Measurements from ENCODE around the gene STXBP5L. TPM values are rescaled to one million over a fixed set of nuclear protein-coding genes. Genes with fewer than 3 reads are reported as not detected.
"Not testable (repeated sequence)": the region's sequence is repeated elsewhere in the genome, so short reads cannot be mapped to it uniquely, and the experiment has no call there.

STXBP5L gene
- total RNA-seq, 2 experiments from 2014 or later: not detected

DNA sequence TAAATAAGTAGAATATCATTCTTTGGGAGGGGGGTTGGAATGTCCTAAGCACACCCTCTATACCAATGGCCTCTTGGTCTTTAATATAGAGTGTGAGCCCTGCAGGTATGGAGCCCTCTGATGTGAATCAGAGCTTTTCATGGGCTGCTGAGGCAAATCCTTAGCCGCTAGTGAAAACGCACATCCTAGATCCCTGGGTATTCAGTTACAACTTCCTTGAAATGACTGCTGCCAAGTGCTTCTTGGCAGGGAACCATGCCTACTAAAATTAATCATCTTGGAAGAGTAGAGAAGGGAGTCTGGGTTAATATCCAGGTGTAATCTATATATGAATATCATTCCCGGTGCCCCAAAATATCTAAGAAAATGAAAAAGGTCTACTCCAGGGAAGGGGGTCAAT is 528.6 kb downstream of the STXBP5L start:
- ChIA-PET CTCF (no interaction called here), POLR2A (no interaction called here)
- H3K4me1 Mint-ChIP-seq (ENCODE audit: low read depth): peaks cover 16% of the 10 kb centered on the region
- H3K4me3 ChIP-seq (ENCODE audit: low read length): no peak overlapping the region
- no peaks in the 10 kb centered on the region for H3K9me3 Mint-ChIP-seq
- no peak for DNase-seq
- no peak overlapping the region for H3K4me3 Mint-ChIP-seq
- no peak overlapping the region for H3K27ac ChIP-seq (ENCODE audit: low read depth in 1 of 2, low read length in 2 of 2)
- no peak overlapping the region for H3K27ac Mint-ChIP-seq
- H3K9me3 ChIP-seq (ENCODE audit: control insufficient read depth in 1 of 2, insufficient read depth in 1 of 2, low read length in 2 of 2): no peaks in the 10 kb centered on the region
- no peak for ATAC-seq (ENCODE audit: poor library complexity)
- no peaks in the 10 kb centered on the region for H3K27me3 Mint-ChIP-seq
- H3K27me3 ChIP-seq (ENCODE audit: control insufficient read depth in 1 of 2, insufficient read depth in 2 of 2, low read length in 2 of 2): no peaks in the 10 kb centered on the region
- no peaks in the 10 kb centered on the region for H3K36me3 Mint-ChIP-seq (ENCODE audit: low read depth)
- TF ChIP-seq, protein P1, sequence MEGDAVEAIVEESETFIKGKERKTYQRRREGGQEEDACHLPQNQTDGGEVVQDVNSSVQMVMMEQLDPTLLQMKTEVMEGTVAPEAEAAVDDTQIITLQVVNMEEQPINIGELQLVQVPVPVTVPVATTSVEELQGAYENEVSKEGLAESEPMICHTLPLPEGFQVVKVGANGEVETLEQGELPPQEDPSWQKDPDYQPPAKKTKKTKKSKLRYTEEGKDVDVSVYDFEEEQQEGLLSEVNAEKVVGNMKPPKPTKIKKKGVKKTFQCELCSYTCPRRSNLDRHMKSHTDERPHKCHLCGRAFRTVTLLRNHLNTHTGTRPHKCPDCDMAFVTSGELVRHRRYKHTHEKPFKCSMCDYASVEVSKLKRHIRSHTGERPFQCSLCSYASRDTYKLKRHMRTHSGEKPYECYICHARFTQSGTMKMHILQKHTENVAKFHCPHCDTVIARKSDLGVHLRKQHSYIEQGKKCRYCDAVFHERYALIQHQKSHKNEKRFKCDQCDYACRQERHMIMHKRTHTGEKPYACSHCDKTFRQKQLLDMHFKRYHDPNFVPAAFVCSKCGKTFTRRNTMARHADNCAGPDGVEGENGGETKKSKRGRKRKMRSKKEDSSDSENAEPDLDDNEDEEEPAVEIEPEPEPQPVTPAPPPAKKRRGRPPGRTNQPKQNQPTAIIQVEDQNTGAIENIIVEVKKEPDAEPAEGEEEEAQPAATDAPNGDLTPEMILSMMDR (IDR thresholded peaks at IDR 0.05): no peak
- intact Hi-C loops (cut with DNase I, micrococcal nuclease): no loop called here
- H3K4me1 ChIP-seq (ENCODE audit: insufficient read depth, low read length): peaks cover 4% of the 10 kb centered on the region
- no peaks in the 10 kb centered on the region for H3K36me3 ChIP-seq (ENCODE audit: insufficient read depth, low read length)

DNA sequence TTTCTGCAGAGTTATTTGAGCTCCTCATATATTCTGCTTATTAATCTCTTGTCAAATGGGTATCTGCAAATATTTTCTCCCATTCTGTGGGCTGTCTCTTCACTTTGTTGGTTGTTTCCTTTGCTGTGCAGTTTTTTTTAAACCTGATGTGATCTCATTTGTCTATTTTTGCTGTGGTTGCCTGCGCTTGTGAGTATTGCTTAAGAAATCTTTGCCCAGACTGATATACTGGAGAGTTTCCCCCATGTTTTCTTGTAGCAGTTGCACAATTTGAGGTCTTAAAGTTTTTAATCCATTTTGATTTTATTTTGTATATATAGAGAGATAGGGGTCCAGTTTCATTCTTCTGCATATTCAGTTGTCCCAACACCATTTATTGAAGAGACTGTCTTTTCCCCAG is 535.5 kb downstream of the STXBP5L start:
- no peaks in the 10 kb centered on the region for H3K4me1 Mint-ChIP-seq (ENCODE audit: low read depth)
- POLR2A ChIA-PET: no interaction called here
- Histone ChIP-seq H3K27me3 (ENCODE audit: control insufficient read depth in 1 of 2, insufficient read depth in 2 of 2, low read length in 2 of 2) (no peaks in the 10 kb centered on the region), H3K36me3 (ENCODE audit: insufficient read depth, low read length) (no peaks in the 10 kb centered on the region), H3K4me3 (ENCODE audit: low read length) (no peak overlapping the region), H3K9me3 (ENCODE audit: control insufficient read depth in 1 of 2, insufficient read depth in 1 of 2, low read length in 2 of 2) (no peaks in the 10 kb centered on the region), H3K27ac (ENCODE audit: low read depth in 1 of 2, low read length in 2 of 2) (no peak overlapping the region), H3K4me1 (ENCODE audit: insufficient read depth, low read length) (no peaks in the 10 kb centered on the region)
- TF ChIP-seq, protein P1 (IDR thresholded peaks at IDR 0.05): no peak
- H3K27me3 Mint-ChIP-seq: no peaks in the 10 kb centered on the region
- CTCF ChIA-PET: no interaction called here
- DNase-seq (no peak), ATAC-seq (ENCODE audit: poor library complexity) (no peak)
- intact Hi-C loops (cut with DNase I, micrococcal nuclease): no loop called here
- H3K27ac Mint-ChIP-seq: no peak overlapping the region
- no peaks in the 10 kb centered on the region for H3K9me3 Mint-ChIP-seq
- no peak overlapping the region for H3K4me3 Mint-ChIP-seq
- H3K36me3 Mint-ChIP-seq (ENCODE audit: low read depth): no peaks in the 10 kb centered on the region

DNA sequence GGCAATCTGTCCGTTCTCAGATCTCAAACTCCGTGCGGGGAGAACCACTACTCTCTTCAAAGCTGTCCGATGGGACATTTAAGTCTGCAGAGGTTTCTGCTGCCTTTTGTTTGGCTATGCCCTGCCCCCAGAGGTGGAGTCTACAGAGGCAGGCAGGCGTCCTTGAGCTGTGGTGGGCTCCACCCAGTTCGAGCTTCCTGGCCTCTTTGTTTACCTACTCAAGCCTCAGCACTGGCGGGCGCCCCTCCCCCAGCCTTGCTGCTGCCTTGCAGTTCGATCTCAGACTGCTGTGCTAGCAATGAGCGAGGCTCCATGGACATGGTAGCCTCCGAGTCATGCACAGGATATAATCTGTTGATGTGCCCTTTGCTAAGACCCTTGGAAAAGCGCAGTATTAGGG is 543.7 kb downstream of the STXBP5L start:
- POLR2A ChIA-PET; H3K9me3 ChIP-seq (ENCODE audit: control insufficient read depth in 1 of 2, insufficient read depth in 1 of 2, low read length in 2 of 2); H3K27me3 ChIP-seq (ENCODE audit: control insufficient read depth in 1 of 2, insufficient read depth in 2 of 2, low read length in 2 of 2); H3K4me1 Mint-ChIP-seq (ENCODE audit: low read depth); DNase-seq; H3K4me1 ChIP-seq (ENCODE audit: insufficient read depth, low read length); H3K4me3 ChIP-seq (ENCODE audit: low read length); H3K9me3 Mint-ChIP-seq; H3K36me3 ChIP-seq (ENCODE audit: insufficient read depth, low read length); H3K27ac Mint-ChIP-seq; H3K27ac ChIP-seq (ENCODE audit: low read depth in 1 of 2, low read length in 2 of 2); H3K4me3 Mint-ChIP-seq; CTCF ChIA-PET; H3K27me3 Mint-ChIP-seq; H3K36me3 Mint-ChIP-seq (ENCODE audit: low read depth); intact Hi-C loops (cut with DNase I, micrococcal nuclease); ATAC-seq (ENCODE audit: poor library complexity): not testable (repeated sequence)

DNA sequence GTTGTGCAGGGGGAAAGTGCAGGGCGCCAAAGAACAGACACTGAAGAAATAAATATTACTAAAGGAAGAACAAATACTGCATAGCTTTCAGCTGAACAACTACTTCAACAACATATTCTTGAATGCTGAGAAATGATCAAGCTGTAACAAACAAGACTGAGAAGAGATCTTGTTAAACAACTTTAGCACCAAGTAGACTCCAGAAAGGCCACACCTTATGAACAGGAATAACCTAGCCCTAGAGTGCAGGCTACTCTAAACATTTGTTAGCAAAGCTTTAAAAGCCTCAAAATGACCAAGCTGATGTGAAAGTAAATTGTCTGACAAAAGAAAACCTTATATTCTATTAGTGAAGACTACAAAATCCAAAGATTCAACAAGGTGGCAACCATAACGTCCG is 554.6 kb downstream of the STXBP5L start:
- intact Hi-C loops (cut with DNase I, micrococcal nuclease): no loop called here
- H3K27ac Mint-ChIP-seq: no peak overlapping the region
- ATAC-seq (ENCODE audit: poor library complexity): no peak
- H3K36me3 Mint-ChIP-seq (ENCODE audit: low read depth): no peaks in the 10 kb centered on the region
- no peaks in the 10 kb centered on the region for H3K4me1 ChIP-seq (ENCODE audit: insufficient read depth, low read length)
- H3K4me3 Mint-ChIP-seq: no peak overlapping the region
- no peak overlapping the region for H3K4me3 ChIP-seq (ENCODE audit: low read length)
- TF ChIP-seq, protein P1 (IDR thresholded peaks at IDR 0.05): no peak
- POLR2A ChIA-PET: interaction anchor here (0.7 kb wide), 1 partner anchor 30 kb away, joined by 3 read pairs; no protein-coding TSS in a partner anchor
- no peak for DNase-seq
- H3K27me3 ChIP-seq (ENCODE audit: control insufficient read depth in 1 of 2, insufficient read depth in 2 of 2, low read length in 2 of 2): no peaks in the 10 kb centered on the region
- H3K4me1 Mint-ChIP-seq (ENCODE audit: low read depth): no peaks in the 10 kb centered on the region
- CTCF ChIA-PET: interaction anchor here (0.6 kb wide), 1 partner anchor 865 kb away, joined by 3 read pairs; no protein-coding TSS in a partner anchor
- H3K9me3 Mint-ChIP-seq: no peaks in the 10 kb centered on the region
- H3K27ac ChIP-seq (ENCODE audit: low read depth in 1 of 2, low read length in 2 of 2): no peak overlapping the region
- H3K9me3 ChIP-seq (ENCODE audit: control insufficient read depth in 1 of 2, insufficient read depth in 1 of 2, low read length in 2 of 2): no peaks in the 10 kb centered on the region
- no peaks in the 10 kb centered on the region for H3K36me3 ChIP-seq (ENCODE audit: insufficient read depth, low read length)
- H3K27me3 Mint-ChIP-seq: no peaks in the 10 kb centered on the region

Data from CD4-positive, alpha-beta T cell (primary cell).